CD4-positive, alpha-beta T cell treated with Interleukin-17A for 1 hour (primary cell): Measurements from ENCODE around the gene NTRK3.

ENCODE experiments used
- DNase-seq: peaks from one replicate; pipeline ENCODE4 v3.0.0-alpha.2; 2020

NTRK3 gene

GRCh38 chr15:88020806-88021205 is 235.7 kb downstream of the NTRK3 start:
- no peak for DNase-seq

- no peak for DNase-seq
Observed at GRCh38 chr15:88019656-88020055, 236.9 kb downstream of the NTRK3 start.

DNA sequence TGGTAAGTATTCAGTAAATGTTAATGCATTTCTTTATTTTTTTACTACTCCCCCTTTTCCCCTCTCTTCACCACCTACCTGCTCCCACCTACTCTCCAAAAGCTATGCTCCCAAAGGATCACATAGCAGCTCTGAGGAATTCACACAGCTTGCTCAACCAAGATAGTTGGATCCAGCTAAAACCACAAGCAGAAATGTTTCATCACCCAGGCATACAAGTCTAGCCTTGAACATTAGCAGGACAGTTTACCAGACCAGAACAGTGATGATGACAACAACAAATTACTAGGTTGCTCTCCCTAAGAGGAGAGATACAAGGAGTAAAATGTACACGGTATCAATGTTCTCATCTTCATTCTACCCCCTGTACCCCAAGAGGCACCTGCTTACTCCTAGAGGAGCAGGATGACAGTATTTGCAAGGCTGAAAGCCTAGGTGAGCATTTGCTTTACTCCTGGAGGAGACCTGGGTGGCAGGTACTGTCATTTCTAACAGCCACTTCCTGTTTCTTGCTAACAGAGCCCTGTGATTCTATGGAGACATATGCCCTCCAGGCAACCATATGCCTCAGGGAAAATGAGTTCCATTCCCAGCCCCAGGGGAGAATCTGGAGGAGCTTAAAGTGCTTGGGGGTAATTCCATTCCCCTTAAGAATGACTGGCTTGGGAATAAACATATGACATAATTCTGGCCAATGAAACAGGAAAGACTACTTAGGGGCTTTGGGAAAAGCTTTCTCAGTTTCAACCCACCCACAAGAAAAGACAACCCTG is 237.5 kb downstream of the NTRK3 start:
- no peak for DNase-seq

DNA sequence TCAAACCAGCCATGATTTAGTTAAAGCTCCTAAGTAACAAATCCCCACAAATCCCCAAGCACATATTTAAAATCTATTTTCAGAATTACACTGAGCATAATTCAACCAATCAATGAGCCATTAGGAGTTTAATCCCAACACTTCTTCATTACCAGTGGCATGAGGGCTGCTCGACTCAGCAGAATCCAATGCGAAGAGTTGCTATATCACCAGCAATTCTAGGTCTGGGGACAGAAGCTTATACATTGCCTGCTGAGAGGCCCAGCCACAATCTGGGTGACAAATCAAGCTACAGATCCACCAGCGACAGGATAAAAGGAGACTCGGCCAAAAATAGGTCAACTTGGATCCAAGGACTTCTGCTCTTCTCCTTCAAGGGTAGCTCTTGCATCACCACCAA is 238.8 kb downstream of the NTRK3 start:
- DNase-seq: no peak

- no peak for DNase-seq
Observed at GRCh38 chr15:88016406-88016805, 240.1 kb downstream of the NTRK3 start.

DNA sequence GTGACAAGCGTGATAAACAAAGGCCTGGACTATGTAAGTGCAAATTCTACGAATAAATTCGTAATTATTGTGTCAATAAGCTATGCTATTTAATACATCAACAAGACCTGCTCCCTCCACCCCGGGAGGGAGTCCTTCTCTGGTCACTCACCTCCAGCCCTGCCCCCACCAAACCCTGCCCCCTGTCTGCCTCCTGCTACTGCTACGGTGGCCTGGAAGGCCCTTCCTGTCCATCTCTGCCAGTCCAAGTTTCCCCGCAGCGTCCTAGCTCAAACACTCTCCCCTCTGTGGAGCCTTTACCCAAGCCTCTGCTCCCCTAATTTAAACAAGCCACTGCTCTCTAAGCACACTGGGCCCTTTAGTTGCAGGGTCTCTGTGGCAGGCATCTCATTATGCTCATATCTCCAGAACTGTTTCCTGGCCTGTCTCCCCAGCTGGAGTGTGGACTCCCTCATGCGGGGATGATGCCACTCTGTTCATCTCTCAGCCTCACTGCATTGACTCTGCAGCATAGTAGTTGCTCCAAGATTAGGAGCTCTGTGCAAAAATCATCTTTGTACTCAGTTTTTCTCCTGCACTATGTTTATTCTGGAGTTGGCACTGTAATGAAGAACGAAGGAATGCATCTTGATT is 241.2 kb downstream of the NTRK3 start:
- no peak for DNase-seq

- no peak for DNase-seq
Observed at GRCh38 chr15:88014454-88015160, 241.9 kb downstream of the NTRK3 start.

GRCh38 chr15:88013111-88013510 is 243.4 kb downstream of the NTRK3 start:
- no peak for DNase-seq

DNA sequence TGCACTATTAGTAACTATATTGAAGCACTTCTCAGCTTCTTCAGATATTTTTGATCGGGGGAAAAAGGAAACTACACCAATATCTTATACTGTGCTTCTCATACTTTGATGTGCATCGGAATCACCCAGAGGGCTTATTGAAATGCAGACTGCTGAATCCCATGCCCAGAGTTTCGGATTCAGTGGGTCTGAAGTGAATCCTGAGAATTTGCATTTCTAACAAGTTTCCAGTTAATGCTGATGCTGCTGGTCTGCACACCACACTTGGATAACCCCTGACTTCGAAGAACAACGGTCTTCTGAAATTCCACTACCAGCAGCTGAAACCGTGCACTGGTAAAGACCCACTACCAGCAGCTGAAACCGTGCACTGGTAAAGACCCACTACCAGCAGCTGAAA is 243.9 kb downstream of the NTRK3 start:
- DNase-seq: no peak

GRCh38 chr15:88012233-88012632 is 244.3 kb downstream of the NTRK3 start:
- DNase-seq: no peak

DNA sequence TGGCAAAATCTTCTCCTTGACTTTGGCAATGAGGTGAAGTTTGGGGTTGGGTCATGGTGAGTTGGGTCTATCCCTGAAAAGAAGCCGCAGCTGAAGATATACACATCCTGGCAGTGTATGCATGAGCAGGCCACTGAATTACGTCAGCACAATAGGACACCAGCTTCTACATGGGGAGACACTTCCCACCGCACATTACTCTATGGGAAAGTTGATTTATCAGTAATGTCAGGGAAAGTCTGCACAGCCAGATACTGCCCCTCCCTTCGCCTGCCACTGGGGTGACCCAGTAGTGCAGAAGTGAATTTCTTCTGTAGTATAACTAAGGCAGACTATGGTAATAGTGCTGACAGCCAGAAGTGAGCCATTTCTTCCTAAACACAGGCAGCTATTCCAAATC is 245.0 kb downstream of the NTRK3 start:
- DNase-seq: no peak

DNA sequence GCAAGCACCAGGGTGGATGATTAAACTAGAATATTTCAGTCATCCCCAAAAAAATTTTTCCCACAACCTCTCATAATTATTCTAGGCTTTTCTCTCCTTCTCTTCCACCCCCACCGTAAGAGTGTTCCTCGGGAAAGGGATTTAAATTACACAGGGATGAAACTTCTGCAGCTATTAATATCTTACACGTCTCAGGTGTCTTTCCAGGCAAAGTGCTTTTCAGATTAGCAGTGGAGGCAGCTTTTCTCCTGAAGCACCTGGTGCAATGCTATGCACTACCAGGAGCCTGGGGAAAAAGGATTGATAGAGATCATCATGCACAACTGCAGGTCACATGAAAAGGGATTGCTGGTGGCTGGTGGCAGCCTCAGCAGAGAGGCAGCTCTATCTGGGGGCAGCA is 250.4 kb downstream of the NTRK3 start:
- no peak for DNase-seq

- no peak for DNase-seq
Observed at GRCh38 chr15:88004399-88004798, 252.1 kb downstream of the NTRK3 start.

DNA sequence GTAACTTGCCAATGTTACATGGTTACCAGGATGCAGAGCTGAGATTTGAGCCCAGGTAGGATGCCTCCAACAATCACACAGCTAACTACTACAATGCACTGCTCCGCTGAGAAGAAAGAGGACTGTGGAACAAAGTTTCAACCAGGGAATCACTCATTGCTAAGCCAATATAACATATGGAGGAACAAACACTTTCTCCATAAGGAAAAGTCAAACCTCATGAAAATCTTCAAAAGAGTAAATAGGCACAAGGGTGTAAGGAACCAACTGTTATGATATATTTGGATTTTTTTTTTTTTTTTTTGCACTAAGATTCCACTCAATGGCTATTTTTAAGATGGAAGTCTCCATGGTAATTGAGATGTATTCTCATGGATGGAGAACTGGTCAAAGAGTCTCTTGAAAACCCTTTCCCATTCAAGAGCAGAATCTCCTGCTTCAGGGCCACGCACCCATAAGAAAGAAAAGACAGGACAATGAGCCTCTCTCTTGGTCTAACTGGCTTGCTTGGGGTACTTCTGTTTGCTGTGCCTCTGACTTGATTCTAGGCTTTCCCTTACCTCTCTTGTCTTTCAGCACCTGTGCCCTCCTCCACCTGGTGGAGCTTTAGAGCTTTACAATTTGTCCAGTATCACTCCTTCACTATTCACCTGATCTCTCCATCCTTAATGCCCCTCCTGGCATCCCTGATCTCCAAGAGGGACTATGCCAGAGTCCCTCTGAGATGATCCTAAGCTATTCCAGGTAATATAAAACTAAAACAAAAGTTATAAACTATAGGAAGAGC is 252.8 kb downstream of the NTRK3 start:
- no peak for DNase-seq

DNA sequence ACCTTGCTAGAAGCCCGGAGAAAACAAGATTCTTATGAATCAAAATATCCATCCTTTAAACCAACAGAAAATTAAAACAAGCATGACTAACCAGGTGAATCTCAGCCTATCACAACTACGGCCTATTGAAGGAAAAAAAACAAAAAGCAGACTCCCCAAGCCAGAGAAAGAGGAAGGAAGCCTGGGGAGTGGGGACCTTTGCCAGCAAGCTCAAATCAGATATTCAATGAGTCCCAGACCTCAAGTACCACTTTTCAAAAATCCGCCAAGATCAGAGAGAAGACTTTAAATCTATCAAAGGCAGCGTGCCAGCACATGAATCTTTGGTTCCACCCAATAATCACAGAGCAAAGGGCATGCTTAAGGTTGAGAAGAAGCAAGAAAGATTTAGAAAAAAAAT is 253.8 kb downstream of the NTRK3 start:
- DNase-seq: no peak

DNA sequence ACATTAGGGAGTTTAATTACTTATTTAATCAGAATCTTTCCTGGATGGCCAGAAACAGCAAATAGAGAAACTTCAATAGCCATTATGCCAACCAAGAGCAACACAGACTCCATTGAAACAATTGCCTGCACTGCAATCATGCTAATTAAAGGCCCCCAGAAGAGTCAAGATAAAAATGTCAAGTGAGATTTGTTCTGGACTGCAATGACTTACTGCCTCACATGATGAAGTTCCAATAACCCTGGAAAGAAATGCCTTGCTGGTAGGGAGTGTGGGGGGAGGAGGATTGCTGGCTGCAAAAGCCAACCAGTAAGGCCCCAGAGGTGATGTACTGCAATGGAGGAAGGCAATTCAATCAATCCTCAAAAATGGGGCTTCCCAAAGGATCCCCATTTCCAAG is 257.9 kb downstream of the NTRK3 start:
- DNase-seq: no peak

GRCh38 chr15:87986776-87987175 is 269.8 kb downstream of the NTRK3 start:
- DNase-seq: no peak

DNA sequence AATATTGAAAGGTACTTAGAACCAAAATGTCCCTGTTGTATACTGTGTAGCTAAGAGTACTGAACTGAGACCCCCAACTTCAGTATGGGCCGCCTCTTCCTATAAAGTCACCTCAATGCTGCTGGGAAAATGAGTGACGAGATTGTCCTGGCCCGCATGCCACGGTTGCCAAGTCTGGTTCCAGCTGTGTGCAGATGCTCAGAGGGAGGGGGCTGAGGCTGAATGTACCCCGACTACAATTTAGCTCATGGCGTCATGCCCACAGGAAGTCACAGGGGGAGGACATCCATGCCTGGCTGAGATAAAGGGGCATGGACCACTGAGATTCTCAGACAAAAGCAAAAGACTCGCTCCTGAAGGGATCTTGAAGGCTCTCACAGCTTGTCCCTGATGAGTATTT is 271.1 kb downstream of the NTRK3 start:
- no peak for DNase-seq

DNA sequence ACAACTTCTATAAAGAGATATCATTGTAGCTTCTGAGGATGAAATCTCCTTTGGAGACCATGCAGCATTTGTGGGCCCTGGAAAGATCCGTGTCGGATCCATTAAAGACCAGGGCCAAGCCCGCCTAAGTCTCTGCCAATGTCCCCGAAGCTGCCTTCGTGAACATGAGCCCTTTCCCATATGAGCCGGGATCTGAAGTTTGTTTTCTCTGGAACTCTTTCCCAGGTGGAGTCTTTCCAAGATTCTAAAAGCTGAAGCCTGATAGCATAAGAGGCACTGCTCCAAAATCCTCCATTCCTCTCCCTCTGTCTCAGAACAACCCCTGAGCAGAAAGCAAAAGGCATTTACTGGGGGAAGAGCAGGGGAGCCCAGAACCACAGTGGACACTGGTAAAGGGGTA is 274.6 kb downstream of the NTRK3 start:
- no peak for DNase-seq

DNA sequence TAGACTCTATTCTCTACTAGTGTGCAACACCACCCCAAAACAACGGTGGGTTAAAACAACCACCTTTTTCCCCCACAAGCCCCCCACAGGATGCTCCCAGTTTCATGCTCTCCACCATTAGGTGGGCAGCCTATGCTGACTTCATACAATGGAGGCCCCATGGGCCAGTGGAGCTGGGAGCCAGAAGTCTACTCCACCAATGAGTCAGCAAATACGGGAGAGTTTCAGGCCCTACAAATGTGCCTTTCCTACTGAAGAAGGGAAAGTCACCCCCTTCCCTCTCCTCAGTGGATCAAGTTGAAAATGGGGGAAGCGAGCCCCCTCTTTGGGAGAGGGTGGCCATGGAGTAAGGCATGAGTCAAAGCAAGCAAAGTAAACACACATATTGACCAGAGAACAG is 278.6 kb downstream of the NTRK3 start:
- DNase-seq: no peak

GRCh38 chr15:87976552-87976951 is 280.0 kb downstream of the NTRK3 start:
- DNase-seq: no peak

DNA sequence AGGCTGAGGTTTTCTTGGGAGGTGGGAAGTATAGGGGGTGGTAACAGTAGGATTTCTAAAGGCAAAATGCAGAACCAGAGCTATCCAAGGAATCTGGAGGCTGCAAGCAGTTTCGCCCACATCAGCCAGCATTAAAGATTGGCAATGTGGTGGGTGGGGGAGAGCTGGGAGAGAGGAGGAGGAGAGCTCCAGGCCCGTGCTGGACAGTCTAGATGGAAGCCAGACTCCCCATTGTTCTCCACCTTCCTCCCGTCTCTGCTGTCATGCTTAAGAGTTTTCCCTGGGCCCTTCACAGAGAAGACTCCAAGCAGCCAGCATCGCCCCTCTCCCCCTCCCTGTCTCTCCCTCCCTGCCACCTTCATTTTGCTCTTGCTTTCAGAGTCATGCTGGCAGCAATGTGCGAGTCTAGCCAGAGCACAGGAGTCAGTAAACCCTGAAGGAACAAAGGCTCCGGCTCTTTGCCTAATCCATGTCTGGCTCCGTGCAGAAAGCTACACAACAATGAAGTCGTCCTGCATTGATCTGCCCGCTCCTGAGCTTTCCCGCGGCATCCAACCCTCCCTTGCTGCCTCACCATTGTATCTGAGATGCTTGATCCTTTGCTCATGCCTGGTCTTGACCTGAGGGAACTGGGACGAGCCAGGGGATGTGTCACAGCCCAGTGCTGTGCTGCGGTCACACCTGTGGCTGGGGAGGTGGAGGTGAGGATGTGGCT is 282.9 kb downstream of the NTRK3 start:
- DNase-seq: no peak

DNA sequence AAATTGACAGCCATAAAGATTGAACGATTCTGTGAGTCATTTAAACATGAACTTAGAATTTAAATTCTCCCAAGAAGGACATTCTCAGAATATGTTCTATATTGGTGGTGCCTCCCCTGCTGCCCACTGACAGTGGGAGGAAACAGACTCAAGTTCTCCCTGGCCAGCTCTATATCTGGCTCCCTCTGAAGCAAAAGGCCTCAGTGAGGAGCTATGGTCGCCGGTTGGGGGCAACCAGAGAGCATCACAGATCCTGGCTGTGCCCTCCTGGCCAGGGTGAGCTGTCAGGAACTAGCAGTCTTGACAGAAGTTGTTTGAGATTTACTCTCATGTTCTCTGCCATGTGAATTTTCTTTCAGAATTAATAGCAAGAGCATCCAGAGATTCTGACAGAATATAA is 285.5 kb downstream of the NTRK3 start:
- DNase-seq: no peak
